ENCODE data around the gene ZNF302.

Gene ZNF302

DNA sequence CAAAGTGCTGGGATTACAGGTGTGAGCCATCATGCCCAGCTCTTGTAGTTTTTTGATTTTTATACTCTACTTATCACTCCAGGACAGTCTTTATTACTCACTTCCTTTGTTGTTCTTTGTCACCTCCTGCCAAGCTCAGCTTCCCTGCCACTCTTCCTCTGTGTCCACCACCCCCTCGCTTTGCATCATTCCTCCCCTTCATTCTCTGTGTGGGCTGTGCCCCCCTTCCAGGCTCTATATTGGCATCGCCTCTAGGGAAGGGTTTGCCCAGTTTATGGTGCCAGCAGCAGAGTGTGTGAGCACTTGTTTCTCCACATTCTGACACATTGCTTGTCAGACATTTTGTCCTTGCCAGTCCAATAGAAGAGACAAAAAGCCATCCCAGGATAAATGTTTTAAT lies 15.1 kb downstream of the ZNF302 start:
- TF ChIP-seq SNAI2 (CRISPR knock-in tag; IDR thresholded peaks at IDR 0.05) (no peak), ZNF70 (CRISPR knock-in tag; IDR thresholded peaks at IDR 0.05) (no peak), GLIS3 (CRISPR knock-in tag; IDR thresholded peaks at IDR 0.05) (no peak), ARNTL (CRISPR knock-in tag; IDR thresholded peaks at IDR 0.05; ENCODE audit: borderline replicate concordance, low read depth) (no peak), ZNF8 (CRISPR knock-in tag; IDR thresholded peaks at IDR 0.05) (no peak), ISL1 (CRISPR knock-in tag; IDR thresholded peaks at IDR 0.05) (no peak), ZC3H10 (CRISPR knock-in tag; IDR thresholded peaks at IDR 0.05) (no peak), PPARA (CRISPR knock-in tag; IDR thresholded peaks at IDR 0.05; ENCODE audit: borderline replicate concordance) (no peak), CSDC2 (CRISPR knock-in tag; IDR thresholded peaks at IDR 0.05) (no peak), ZFP30 (CRISPR knock-in tag; IDR thresholded peaks at IDR 0.05) (no peak), TOX (CRISPR knock-in tag; IDR thresholded peaks at IDR 0.05; ENCODE audit: borderline replicate concordance) (no peak), BACH2 (CRISPR knock-in tag; IDR thresholded peaks at IDR 0.05; ENCODE audit: borderline replicate concordance) (no peak)
- TF ChIP-seq, protein P1, sequence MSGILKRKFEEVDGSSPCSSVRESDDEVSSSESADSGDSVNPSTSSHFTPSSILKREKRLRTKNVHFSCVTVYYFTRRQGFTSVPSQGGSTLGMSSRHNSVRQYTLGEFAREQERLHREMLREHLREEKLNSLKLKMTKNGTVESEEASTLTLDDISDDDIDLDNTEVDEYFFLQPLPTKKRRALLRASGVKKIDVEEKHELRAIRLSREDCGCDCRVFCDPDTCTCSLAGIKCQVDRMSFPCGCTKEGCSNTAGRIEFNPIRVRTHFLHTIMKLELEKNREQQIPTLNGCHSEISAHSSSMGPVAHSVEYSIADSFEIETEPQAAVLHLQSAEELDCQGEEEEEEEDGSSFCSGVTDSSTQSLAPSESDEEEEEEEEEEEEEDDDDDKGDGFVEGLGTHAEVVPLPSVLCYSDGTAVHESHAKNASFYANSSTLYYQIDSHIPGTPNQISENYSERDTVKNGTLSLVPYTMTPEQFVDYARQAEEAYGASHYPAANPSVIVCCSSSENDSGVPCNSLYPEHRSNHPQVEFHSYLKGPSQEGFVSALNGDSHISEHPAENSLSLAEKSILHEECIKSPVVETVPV (CRISPR knock-in tag; IDR thresholded peaks at IDR 0.05): no peak
- TF ChIP-seq, protein P2, sequence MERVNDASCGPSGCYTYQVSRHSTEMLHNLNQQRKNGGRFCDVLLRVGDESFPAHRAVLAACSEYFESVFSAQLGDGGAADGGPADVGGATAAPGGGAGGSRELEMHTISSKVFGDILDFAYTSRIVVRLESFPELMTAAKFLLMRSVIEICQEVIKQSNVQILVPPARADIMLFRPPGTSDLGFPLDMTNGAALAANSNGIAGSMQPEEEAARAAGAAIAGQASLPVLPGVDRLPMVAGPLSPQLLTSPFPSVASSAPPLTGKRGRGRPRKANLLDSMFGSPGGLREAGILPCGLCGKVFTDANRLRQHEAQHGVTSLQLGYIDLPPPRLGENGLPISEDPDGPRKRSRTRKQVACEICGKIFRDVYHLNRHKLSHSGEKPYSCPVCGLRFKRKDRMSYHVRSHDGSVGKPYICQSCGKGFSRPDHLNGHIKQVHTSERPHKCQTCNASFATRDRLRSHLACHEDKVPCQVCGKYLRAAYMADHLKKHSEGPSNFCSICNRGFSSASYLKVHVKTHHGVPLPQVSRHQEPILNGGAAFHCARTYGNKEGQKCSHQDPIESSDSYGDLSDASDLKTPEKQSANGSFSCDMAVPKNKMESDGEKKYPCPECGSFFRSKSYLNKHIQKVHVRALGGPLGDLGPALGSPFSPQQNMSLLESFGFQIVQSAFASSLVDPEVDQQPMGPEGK (CRISPR knock-in tag; IDR thresholded peaks at IDR 0.05; ENCODE audit: borderline replicate concordance): no peak
- TF ChIP-seq, protein P3, sequence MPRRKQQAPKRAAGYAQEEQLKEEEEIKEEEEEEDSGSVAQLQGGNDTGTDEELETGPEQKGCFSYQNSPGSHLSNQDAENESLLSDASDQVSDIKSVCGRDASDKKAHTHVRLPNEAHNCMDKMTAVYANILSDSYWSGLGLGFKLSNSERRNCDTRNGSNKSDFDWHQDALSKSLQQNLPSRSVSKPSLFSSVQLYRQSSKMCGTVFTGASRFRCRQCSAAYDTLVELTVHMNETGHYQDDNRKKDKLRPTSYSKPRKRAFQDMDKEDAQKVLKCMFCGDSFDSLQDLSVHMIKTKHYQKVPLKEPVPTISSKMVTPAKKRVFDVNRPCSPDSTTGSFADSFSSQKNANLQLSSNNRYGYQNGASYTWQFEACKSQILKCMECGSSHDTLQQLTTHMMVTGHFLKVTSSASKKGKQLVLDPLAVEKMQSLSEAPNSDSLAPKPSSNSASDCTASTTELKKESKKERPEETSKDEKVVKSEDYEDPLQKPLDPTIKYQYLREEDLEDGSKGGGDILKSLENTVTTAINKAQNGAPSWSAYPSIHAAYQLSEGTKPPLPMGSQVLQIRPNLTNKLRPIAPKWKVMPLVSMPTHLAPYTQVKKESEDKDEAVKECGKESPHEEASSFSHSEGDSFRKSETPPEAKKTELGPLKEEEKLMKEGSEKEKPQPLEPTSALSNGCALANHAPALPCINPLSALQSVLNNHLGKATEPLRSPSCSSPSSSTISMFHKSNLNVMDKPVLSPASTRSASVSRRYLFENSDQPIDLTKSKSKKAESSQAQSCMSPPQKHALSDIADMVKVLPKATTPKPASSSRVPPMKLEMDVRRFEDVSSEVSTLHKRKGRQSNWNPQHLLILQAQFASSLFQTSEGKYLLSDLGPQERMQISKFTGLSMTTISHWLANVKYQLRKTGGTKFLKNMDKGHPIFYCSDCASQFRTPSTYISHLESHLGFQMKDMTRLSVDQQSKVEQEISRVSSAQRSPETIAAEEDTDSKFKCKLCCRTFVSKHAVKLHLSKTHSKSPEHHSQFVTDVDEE (CRISPR knock-in tag; IDR thresholded peaks at IDR 0.05): no peak
- ATAC-seq: no peak

DNA sequence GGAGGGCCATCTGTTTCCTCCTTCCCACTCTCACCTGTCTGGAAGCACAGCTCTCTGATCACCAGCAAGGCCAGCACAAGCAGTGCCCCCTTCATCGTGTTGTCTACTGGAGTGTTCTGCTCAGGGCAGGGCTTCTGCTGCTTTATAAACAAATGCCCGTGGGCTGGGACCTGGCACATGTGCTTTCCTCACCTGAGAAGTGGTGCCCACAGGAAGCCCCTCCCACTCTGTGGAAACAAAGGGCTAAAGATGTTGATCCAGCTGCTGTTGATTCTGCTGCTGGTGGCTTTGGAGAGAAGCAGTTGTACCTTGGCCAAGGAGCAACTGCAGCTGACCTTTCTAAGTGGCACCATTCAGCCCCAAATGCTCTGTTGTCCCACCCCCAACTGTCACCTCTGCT lies 30.2 kb downstream of the ZNF302 start:
- no peak for TF ChIP-seq SNAI2 (CRISPR knock-in tag; IDR thresholded peaks at IDR 0.05)
- no peak for TF ChIP-seq ESRRG (CRISPR knock-in tag; IDR thresholded peaks at IDR 0.05)
- no peak for TF ChIP-seq ZNF70 (CRISPR knock-in tag; IDR thresholded peaks at IDR 0.05)
- no peak for ATAC-seq

DNA sequence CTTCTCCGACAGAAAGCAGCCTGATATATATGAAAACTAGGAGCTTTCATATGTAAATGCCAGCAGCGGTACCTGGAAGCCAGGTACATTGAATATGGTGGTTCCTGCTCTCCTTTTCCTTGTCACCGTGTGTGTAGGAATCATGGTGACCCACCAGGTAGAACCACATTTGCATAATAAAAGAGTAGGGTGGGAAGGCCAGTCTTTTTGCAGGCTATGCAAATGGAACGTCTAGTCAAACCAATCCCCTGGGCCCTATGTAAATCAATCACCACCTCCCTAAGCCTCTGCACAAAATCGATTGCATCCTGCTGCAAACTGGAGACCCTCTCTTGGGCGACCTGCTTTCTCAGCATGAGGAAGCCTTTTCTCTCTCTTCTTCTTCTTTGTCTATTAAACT lies 34.4 kb downstream of the ZNF302 start:
- no peak for ATAC-seq
- TF ChIP-seq, protein P3 (CRISPR knock-in tag; IDR thresholded peaks at IDR 0.05): no peak
- TF ChIP-seq ZC3H10 (CRISPR knock-in tag; IDR thresholded peaks at IDR 0.05) (no peak), RARB (CRISPR knock-in tag; IDR thresholded peaks at IDR 0.05) (no peak), ISL1 (CRISPR knock-in tag; IDR thresholded peaks at IDR 0.05) (no peak), SNAI2 (CRISPR knock-in tag; IDR thresholded peaks at IDR 0.05) (no peak)
- TF ChIP-seq, protein P1 (CRISPR knock-in tag; IDR thresholded peaks at IDR 0.05): no peak
- TF ChIP-seq, protein P4, sequence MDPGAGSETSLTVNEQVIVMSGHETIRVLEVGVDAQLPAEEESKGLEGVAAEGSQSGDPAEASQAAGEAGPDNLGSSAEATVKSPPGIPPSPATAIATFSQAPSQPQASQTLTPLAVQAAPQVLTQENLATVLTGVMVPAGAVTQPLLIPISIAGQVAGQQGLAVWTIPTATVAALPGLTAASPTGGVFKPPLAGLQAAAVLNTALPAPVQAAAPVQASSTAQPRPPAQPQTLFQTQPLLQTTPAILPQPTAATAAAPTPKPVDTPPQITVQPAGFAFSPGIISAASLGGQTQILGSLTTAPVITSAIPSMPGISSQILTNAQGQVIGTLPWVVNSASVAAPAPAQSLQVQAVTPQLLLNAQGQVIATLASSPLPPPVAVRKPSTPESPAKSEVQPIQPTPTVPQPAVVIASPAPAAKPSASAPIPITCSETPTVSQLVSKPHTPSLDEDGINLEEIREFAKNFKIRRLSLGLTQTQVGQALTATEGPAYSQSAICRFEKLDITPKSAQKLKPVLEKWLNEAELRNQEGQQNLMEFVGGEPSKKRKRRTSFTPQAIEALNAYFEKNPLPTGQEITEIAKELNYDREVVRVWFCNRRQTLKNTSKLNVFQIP (CRISPR knock-in tag; IDR thresholded peaks at IDR 0.05; ENCODE audit: borderline replicate concordance, low read depth): no peak
